ENCODE data around the gene C4B.
A peak's percentile ranks its signal among the peaks of the same experiment; 100 is the strongest.
"Not testable (repeated sequence)": the region's sequence is repeated elsewhere in the genome, so short reads cannot be mapped to it uniquely, and the experiment has no call there.

C4B gene

DNA sequence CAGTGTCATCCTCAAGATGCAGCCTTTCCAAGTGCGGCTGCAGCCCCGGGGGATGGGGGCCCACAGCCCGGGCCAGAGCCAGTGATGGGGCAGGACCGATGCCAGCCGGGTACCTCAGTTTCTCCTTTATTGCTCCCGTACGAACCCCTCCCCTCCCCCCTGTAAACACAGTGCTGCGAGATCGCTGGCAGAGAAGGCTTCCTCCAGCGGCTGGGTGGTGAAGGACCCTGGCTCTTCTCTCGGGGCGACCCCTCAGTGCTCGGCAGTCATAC is 26.4 kb downstream of the C4B start:
- CTCF ChIA-PET: not testable (repeated sequence)
- WGBS (ENCODE audit: insufficient coverage): no CpG with 5 or more reads among the region's 13 CpGs

DNA sequence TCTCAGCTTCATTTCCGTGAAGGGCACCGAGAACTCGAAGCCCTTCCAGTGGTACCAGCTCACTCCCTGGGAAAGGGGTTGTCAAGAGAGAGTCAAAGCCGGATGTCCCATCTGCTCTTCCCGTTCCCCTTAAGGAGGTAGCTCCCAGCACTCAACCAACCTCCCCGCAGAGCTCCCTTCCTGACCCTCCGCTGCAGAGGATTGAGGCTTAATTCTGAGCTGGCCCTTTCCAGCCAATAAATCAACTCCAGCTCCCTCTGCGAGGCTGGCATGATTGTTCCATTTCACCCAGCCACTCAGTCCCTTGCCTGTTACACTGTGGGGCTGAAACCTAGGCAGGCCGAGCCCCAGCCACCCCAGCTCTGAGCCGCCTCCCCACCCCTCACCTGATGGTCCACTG is 26.8 kb downstream of the C4B start:
- no CpG with 5 or more reads among the region's 10 CpGs for WGBS (ENCODE audit: insufficient coverage)
- POLR2A ChIA-PET; DNase-seq; H3K27ac ChIP-seq (ENCODE audit: insufficient read depth in 1 of 2, low read depth in 1 of 2, low read length in 2 of 2, poor library complexity in 1 of 2, severe bottlenecking in 2 of 2); H3K27me3 ChIP-seq (replicated peaks in 2 of 5; ENCODE audit: control insufficient read depth in 4 of 5, insufficient read depth in 5 of 5, low read length in 4 of 5); CTCF ChIA-PET; H3K4me1 ChIP-seq (ENCODE audit: control extremely low read depth in 1 of 4, control insufficient read depth in 4 of 4, insufficient read depth in 4 of 4, low read length in 3 of 4); H3K36me3 ChIP-seq (ENCODE audit: control insufficient read depth in 4 of 4, insufficient read depth in 4 of 4, low read length in 3 of 4); H3K4me3 ChIP-seq (ENCODE audit: control insufficient read depth in 1 of 7, extremely low read depth in 1 of 7, insufficient read depth in 4 of 7, low read depth in 2 of 7, low read length in 6 of 7); H3K9me3 ChIP-seq (ENCODE audit: control extremely low read depth in 1 of 5, control insufficient read depth in 4 of 5, insufficient read depth in 2 of 5, low read depth in 1 of 5, low read length in 4 of 5): not testable (repeated sequence)

More for the DNA sequence above, 26.4 kb downstream of the C4B start:
- H3K27ac ChIP-seq (ENCODE audit: insufficient read depth in 1 of 2, low read depth in 1 of 2, low read length in 2 of 2, poor library complexity in 1 of 2, severe bottlenecking in 2 of 2); H3K36me3 ChIP-seq (ENCODE audit: control insufficient read depth in 4 of 4, insufficient read depth in 4 of 4, low read length in 3 of 4); POLR2A ChIA-PET; H3K27me3 ChIP-seq (replicated peaks in 2 of 5; ENCODE audit: control insufficient read depth in 4 of 5, insufficient read depth in 5 of 5, low read length in 4 of 5); H3K4me3 ChIP-seq (ENCODE audit: control insufficient read depth in 1 of 7, extremely low read depth in 1 of 7, insufficient read depth in 4 of 7, low read depth in 2 of 7, low read length in 6 of 7); H3K4me1 ChIP-seq (ENCODE audit: control extremely low read depth in 1 of 4, control insufficient read depth in 4 of 4, insufficient read depth in 4 of 4, low read length in 3 of 4); H3K9me3 ChIP-seq (ENCODE audit: control extremely low read depth in 1 of 5, control insufficient read depth in 4 of 5, insufficient read depth in 2 of 5, low read depth in 1 of 5, low read length in 4 of 5); DNase-seq: not testable (repeated sequence)

DNA sequence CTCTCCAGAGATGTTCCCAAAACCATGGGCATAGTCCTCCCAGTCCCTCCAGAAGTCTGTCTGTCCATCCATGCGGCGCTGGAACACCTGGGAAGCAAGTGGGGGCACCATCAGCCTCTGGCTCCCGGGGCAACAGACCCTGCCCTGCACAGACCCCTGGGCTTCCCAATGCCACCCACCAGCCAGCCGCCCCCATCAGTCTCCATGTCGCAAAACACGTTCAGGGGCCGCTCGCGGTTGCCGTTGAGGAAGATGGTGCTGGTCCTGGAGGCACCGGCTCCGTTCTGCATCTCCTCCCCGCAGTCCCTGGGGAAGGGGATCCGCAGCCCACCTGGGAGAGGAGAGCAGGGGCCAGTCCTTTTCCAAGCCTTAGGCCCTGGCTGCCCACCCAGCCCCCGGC is 27.7 kb downstream of the C4B start:
- 100% methylated on average over 1 of the region's 15 CpGs for WGBS (ENCODE audit: insufficient coverage)
- CTCF ChIA-PET: not testable (repeated sequence)

DNA sequence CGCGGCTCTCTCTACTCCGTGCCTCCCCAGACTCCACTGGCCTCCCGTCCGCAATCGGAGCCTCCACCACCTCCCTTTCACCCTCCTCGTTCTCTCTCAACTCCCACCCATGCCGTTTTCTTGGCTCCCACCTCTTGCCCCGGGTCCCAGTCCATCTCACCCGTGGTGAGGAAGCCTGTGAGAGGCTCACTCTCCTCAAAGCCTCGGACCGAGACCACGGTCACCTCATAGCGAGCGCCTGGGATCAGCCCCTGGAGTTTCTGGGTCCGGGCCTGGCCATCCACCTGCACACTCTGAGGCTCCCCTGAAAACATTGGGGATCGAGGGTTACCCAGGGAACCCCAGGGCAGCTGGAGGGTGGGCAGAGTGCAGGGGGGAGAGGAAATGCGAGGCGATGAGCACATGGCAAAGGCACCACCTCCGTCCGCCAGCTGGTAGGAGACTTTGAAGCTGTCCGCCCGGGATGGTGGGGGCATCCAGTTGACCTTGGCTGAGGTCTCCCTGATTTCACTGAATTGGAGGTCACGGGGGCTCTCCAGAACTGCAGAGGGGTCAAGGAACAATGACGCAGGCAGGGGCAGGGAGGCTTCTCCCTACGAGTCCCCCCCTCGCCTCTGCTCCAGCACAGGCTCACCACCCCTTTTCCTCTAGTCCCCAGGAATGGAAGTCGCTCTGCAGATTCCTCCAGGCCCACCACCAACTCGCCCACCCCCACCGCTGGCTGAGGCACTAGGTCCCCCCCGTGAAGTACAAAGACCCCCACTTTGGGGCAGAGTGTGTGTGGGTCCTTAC is 29.2 kb downstream of the C4B start:
- H3K27me3 ChIP-seq (replicated peaks in 2 of 5; ENCODE audit: control insufficient read depth in 4 of 5, insufficient read depth in 5 of 5, low read length in 4 of 5); H3K4me3 ChIP-seq (ENCODE audit: control insufficient read depth in 1 of 7, extremely low read depth in 1 of 7, insufficient read depth in 4 of 7, low read depth in 2 of 7, low read length in 6 of 7); CTCF ChIA-PET; DNase-seq; H3K9me3 ChIP-seq (ENCODE audit: control extremely low read depth in 1 of 5, control insufficient read depth in 4 of 5, insufficient read depth in 2 of 5, low read depth in 1 of 5, low read length in 4 of 5); H3K4me1 ChIP-seq (ENCODE audit: control extremely low read depth in 1 of 4, control insufficient read depth in 4 of 4, insufficient read depth in 4 of 4, low read length in 3 of 4); H3K36me3 ChIP-seq (ENCODE audit: control insufficient read depth in 4 of 4, insufficient read depth in 4 of 4, low read length in 3 of 4); POLR2A ChIA-PET: not testable (repeated sequence)
- WGBS (ENCODE audit: insufficient coverage): 97% methylated on average over 9 of the region's 31 CpGs
- peak overlapping the region in 1 of 2 experiments; percentile 5 for H3K27ac ChIP-seq (ENCODE audit: insufficient read depth in 1 of 2, low read depth in 1 of 2, low read length in 2 of 2, poor library complexity in 1 of 2, severe bottlenecking in 2 of 2)

More for the DNA sequence above, 27.7 kb downstream of the C4B start:
- H3K4me1 ChIP-seq (ENCODE audit: control extremely low read depth in 1 of 4, control insufficient read depth in 4 of 4, insufficient read depth in 4 of 4, low read length in 3 of 4); H3K4me3 ChIP-seq (ENCODE audit: control insufficient read depth in 1 of 7, extremely low read depth in 1 of 7, insufficient read depth in 4 of 7, low read depth in 2 of 7, low read length in 6 of 7); H3K9me3 ChIP-seq (ENCODE audit: control extremely low read depth in 1 of 5, control insufficient read depth in 4 of 5, insufficient read depth in 2 of 5, low read depth in 1 of 5, low read length in 4 of 5); H3K27ac ChIP-seq (ENCODE audit: insufficient read depth in 1 of 2, low read depth in 1 of 2, low read length in 2 of 2, poor library complexity in 1 of 2, severe bottlenecking in 2 of 2); POLR2A ChIA-PET; H3K27me3 ChIP-seq (replicated peaks in 2 of 5; ENCODE audit: control insufficient read depth in 4 of 5, insufficient read depth in 5 of 5, low read length in 4 of 5); DNase-seq; H3K36me3 ChIP-seq (ENCODE audit: control insufficient read depth in 4 of 4, insufficient read depth in 4 of 4, low read length in 3 of 4): not testable (repeated sequence)

DNA sequence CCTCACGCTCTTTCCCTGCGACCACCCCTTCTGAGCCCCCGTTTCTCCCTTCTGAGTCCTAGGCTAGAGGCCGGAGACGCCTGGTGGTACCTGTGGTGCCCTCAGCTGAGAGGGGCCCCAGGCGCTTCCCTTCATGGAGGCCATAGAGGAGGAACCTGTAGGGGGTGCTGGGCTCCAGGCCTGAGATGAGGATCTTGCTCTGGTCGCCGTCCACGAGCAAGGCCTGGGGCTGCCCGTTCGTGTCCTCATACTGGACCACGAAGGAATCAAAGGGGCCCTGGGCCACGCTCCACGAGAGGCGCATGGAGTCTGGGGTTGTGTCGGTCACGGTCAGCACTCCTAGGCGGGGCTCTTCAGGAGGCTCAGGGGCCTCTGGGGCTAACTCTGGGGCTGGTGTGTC is 30.3 kb downstream of the C4B start:
- H3K27ac ChIP-seq (ENCODE audit: insufficient read depth in 1 of 2, low read depth in 1 of 2, low read length in 2 of 2, poor library complexity in 1 of 2, severe bottlenecking in 2 of 2); H3K4me3 ChIP-seq (ENCODE audit: control insufficient read depth in 1 of 7, extremely low read depth in 1 of 7, insufficient read depth in 4 of 7, low read depth in 2 of 7, low read length in 6 of 7); POLR2A ChIA-PET; H3K9me3 ChIP-seq (ENCODE audit: control extremely low read depth in 1 of 5, control insufficient read depth in 4 of 5, insufficient read depth in 2 of 5, low read depth in 1 of 5, low read length in 4 of 5); H3K27me3 ChIP-seq (replicated peaks in 2 of 5; ENCODE audit: control insufficient read depth in 4 of 5, insufficient read depth in 5 of 5, low read length in 4 of 5); DNase-seq; CTCF ChIA-PET; H3K4me1 ChIP-seq (ENCODE audit: control extremely low read depth in 1 of 4, control insufficient read depth in 4 of 4, insufficient read depth in 4 of 4, low read length in 3 of 4); H3K36me3 ChIP-seq (ENCODE audit: control insufficient read depth in 4 of 4, insufficient read depth in 4 of 4, low read length in 3 of 4): not testable (repeated sequence)
- 100% methylated on average over 1 of the region's 18 CpGs for WGBS (ENCODE audit: insufficient coverage)

DNA sequence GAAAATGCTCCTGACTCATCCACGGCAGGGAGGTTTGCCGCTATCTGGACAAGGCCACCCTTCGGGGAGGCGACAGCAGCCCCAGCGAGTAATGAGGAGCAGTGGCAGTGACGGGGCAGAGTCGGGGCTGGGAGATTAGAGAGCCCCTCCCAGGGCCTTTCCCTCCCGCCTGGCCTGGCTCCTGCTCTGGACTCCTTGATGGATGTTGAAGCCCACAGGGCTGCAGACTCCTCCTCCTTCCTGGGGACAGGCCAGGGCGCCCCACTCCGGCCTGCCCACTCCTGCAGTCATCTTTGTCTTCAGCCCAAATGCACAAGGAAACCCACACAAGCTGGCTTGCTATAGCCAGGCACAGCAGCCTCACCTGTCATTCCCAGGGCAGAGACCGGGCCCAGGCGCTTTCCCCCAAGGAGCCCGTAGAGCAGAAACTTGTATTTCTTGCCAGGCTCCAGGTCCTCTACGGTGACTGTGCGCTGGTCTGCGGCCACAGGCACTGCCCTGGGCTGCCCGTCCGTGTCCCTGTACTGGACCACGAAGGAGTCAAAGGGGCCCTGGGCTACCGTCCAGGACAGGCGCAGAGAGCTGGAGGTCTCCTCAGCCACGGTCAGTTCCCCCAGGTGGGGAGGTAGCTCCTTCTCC is 31.3 kb downstream of the C4B start:
- POLR2A ChIA-PET: no interaction called here
- Histone ChIP-seq H3K27me3 (replicated peaks in 2 of 5; ENCODE audit: control insufficient read depth in 4 of 5, insufficient read depth in 5 of 5, low read length in 4 of 5) (no peaks in the 10 kb centered on the region), H3K27ac (ENCODE audit: insufficient read depth in 1 of 2, low read depth in 1 of 2, low read length in 2 of 2, poor library complexity in 1 of 2, severe bottlenecking in 2 of 2) (peak overlapping the region in 1 of 2 experiments; percentile 70), H3K4me1 (ENCODE audit: control extremely low read depth in 1 of 4, control insufficient read depth in 4 of 4, insufficient read depth in 4 of 4, low read length in 3 of 4) (peaks cover 0 to 6% (median under 1%) of the 10 kb centered on the region in 4 experiments), H3K36me3 (ENCODE audit: control insufficient read depth in 4 of 4, insufficient read depth in 4 of 4, low read length in 3 of 4) (no peaks in the 10 kb centered on the region), H3K4me3 (ENCODE audit: control insufficient read depth in 1 of 7, extremely low read depth in 1 of 7, insufficient read depth in 4 of 7, low read depth in 2 of 7, low read length in 6 of 7) (no peak overlapping the region), H3K9me3 (ENCODE audit: control extremely low read depth in 1 of 5, control insufficient read depth in 4 of 5, insufficient read depth in 2 of 5, low read depth in 1 of 5, low read length in 4 of 5) (no peaks in the 10 kb centered on the region)
- CTCF ChIA-PET: no interaction called here
- no peak for DNase-seq
- WGBS (ENCODE audit: insufficient coverage): 94% methylated on average over 11 of the region's 22 CpGs

DNA sequence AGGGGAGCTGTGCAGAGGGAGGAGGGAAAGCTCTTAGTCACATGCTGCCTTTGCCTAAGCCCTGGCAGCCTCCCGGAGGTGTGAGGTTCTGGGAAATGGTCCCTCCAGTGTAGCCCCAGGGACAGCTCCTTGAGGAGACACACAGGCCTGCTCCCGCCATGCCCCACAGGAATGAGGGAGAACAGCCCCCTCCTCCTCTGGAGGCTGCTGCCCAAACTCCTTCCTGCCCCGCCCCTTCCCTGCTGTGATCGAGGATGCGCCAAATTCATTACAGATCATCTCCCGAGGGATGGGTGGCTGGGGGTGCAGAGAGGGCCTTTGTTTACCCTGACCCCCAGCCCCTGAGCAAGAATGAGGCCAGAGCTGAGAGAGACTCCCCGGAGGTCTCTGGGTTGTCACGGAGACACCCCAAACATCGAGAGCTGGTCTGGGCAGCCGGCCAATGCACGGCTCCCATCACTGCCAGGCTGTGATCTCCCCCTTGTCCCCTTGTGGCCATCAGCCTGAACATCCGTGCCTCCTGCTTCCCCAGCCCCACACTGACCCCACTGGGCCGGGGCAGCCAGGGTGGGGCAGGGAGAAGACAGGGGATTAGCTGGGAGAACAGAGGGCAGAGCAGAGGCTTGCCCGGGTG is 32.0 kb downstream of the C4B start:
- Histone ChIP-seq H3K27me3 (replicated peaks in 2 of 5; ENCODE audit: control insufficient read depth in 4 of 5, insufficient read depth in 5 of 5, low read length in 4 of 5) (no peaks in the 10 kb centered on the region), H3K36me3 (ENCODE audit: control insufficient read depth in 4 of 4, insufficient read depth in 4 of 4, low read length in 3 of 4) (no peaks in the 10 kb centered on the region), H3K27ac (ENCODE audit: insufficient read depth in 1 of 2, low read depth in 1 of 2, low read length in 2 of 2, poor library complexity in 1 of 2, severe bottlenecking in 2 of 2) (peak overlapping the region in 1 of 2 experiments; percentile 70), H3K9me3 (ENCODE audit: control extremely low read depth in 1 of 5, control insufficient read depth in 4 of 5, insufficient read depth in 2 of 5, low read depth in 1 of 5, low read length in 4 of 5) (no peaks in the 10 kb centered on the region), H3K4me3 (ENCODE audit: control insufficient read depth in 1 of 7, extremely low read depth in 1 of 7, insufficient read depth in 4 of 7, low read depth in 2 of 7, low read length in 6 of 7) (no peak overlapping the region), H3K4me1 (ENCODE audit: control extremely low read depth in 1 of 4, control insufficient read depth in 4 of 4, insufficient read depth in 4 of 4, low read length in 3 of 4) (peaks cover 0 to 6% (median under 1%) of the 10 kb centered on the region in 4 experiments)
- WGBS (ENCODE audit: insufficient coverage): 66% methylated on average over 8 of the region's 14 CpGs
- ChIA-PET POLR2A (no interaction called here), CTCF (interaction anchor here (0.8 to 1.7 kb wide), 2 partner anchors 67 to 77 kb away, joined by 3 to 4 read pairs; no protein-coding TSS in a partner anchor)
- DNase-seq: peak; percentile 3 to 14 (median 13)

All from common myeloid progenitor, CD34-positive (primary cell).